HepG2 (cell line): Measurements from ENCODE around the gene FCGBP. TPM values are rescaled to one million over a fixed set of nuclear protein-coding genes. Genes with fewer than 3 reads are reported as not detected.

ENCODE experiments used
- ATAC-seq: fragments of 200-7000 bp; cut with Tn5 transposase; 3 replicates; pipeline ENCODE4 v1.9.1; 2020; ENCODE audit warnings: mild to moderate bottlenecking, moderate library complexity
- BruUV-seq: library from RNA; stranded (reverse); fragments of 400-500 nt; replicated peaks from 2 replicates; lab custom pipeline; 2021; lab: Mats Ljungman, UMichigan
- CTCF ChIA-PET: fragments of 300-600 bp; formaldehyde crosslinking; extraction: SDS; loops from one replicate; lab custom pipeline; 2021; ENCODE audit warnings: low total read pairs, inconsistent platforms, low intra/inter-chr PET ratio; lab: Yijun Ruan, JAX
- POLR2A ChIA-PET: fragments of 350-600 bp; sonication (Branson Sonifier 250); formaldehyde crosslinking; loops from one replicate; lab custom pipeline; 2020; ENCODE audit warnings: antibody characterized with exemption, inconsistent platforms; lab: Yijun Ruan, JAX
- DNase-seq: peaks from one replicate; pipeline ENCODE4 v3.0.0-alpha.2; 2015; ENCODE audit warnings: low spot score
- FAIRE-seq: peaks from 3 replicates; lab custom pipeline; 2011; peaks lifted over from hg19 to GRCh38; lab: Jason Lieb, UNC
- H2AFZ ChIP-seq: one replicate; pipeline ENCODE4 v1.6.1; 2011; ENCODE audit warnings: low read length, inconsistent platforms
- H3K27ac ChIP-seq: fragments of 300-600 bp; 3 replicates; pipeline ENCODE4 v1.8.0; 2011; ENCODE audit warnings: mixed run types, mild to moderate bottlenecking, mixed read lengths, low read length, inconsistent platforms; ENCODE audit not compliant: insufficient read depth; ENCODE audit errors: extremely low read length
- H3K27me3 ChIP-seq, 2 experiments: fragments of 200-600 bp in 1 of 2; 2 replicates in 1 of 2; 3 replicates in 1 of 2; pipeline versions ENCODE4 v1.6.0 to v1.8.0; 2011; ENCODE audit warnings: low read length in 2 of 2, mild to moderate bottlenecking in 2 of 2, moderate library complexity in 2 of 2, inconsistent platforms in 1 of 2; ENCODE audit not compliant: insufficient read depth in 2 of 2, control insufficient read depth in 1 of 2
- H3K36me3 ChIP-seq, 2 experiments: fragments of 200-600 bp in 1 of 2; replicated peaks in 1 of 2; 2 replicates in 1 of 2; 3 replicates in 1 of 2; pipeline versions ENCODE4 v1.5.1 to v1.8.0; 2011; ENCODE audit warnings: low read length in 2 of 2, inconsistent platforms in 1 of 2; ENCODE audit not compliant: insufficient read depth in 2 of 2, control insufficient read depth in 1 of 2
- H3K4me1 ChIP-seq: 2 replicates; pipeline ENCODE4 v1.5.1; 2012; ENCODE audit warnings: low read length, inconsistent platforms; ENCODE audit not compliant: insufficient read depth
- H3K4me2 ChIP-seq: 2 replicates; pipeline ENCODE4 v1.6.0; 2011; ENCODE audit warnings: low read depth, low read length, inconsistent platforms
- H3K4me3 ChIP-seq, 3 experiments: fragments of 200-600 bp in 1 of 3; sonication (generic), shearing (Covaris generic) in 1 of 3; replicated peaks in 1 of 3; 2 replicates each; pipeline ENCODE4 v1.5.1; 2011 to 2016; ENCODE audit warnings: low read length in 3 of 3, inconsistent platforms in 2 of 3, low read depth in 2 of 3, mild to moderate bottlenecking in 2 of 3, control low read depth in 1 of 3, mixed read lengths in 1 of 3; ENCODE audit not compliant: insufficient read depth in 1 of 3
- H3K79me2 ChIP-seq: one replicate; pipeline ENCODE4 v1.6.1; 2011; ENCODE audit warnings: low read length, inconsistent platforms; ENCODE audit not compliant: insufficient read depth
- H3K9ac ChIP-seq: 2 replicates; pipeline ENCODE4 v1.6.0; 2011; ENCODE audit warnings: mild to moderate bottlenecking, low read depth, low read length, inconsistent platforms; ENCODE audit not compliant: insufficient read depth
- H3K9me3 ChIP-seq: 2 replicates; pipeline ENCODE4 v1.5.1; 2012; ENCODE audit warnings: mild to moderate bottlenecking, low read length
- H4K20me1 ChIP-seq: 2 replicates; pipeline ENCODE4 v1.6.0; 2011; ENCODE audit warnings: inconsistent platforms, mild to moderate bottlenecking, low read length, moderate library complexity; ENCODE audit not compliant: insufficient read depth
- ADNP ChIP-seq: sonication (generic); formaldehyde crosslinking; IDR thresholded peaks from 2 replicates; pipeline ENCODE4 v1.4.0; 2020; ENCODE audit warnings: missing genetic modification reagents
- E2F1 ChIP-seq: sonication (generic); formaldehyde crosslinking; IDR thresholded peaks from 2 replicates; pipeline ENCODE4 v1.5.0; 2020; ENCODE audit warnings: missing genetic modification reagents
- ETV6 ChIP-seq: sonication (generic); formaldehyde crosslinking; conservative IDR thresholded peaks from 2 replicates; pipeline ENCODE4 v1.4.0; 2020; ENCODE audit warnings: missing genetic modification reagents
- FOSL2 ChIP-seq: sonication (generic); formaldehyde crosslinking; IDR thresholded peaks from 2 replicates; pipeline ENCODE4 v1.4.0; 2020; ENCODE audit warnings: missing genetic modification reagents
- MTERF4 ChIP-seq: sonication (generic); formaldehyde crosslinking; IDR thresholded peaks from 2 replicates; pipeline ENCODE4 v1.8.0; 2023; ENCODE audit warnings: mild to moderate bottlenecking, missing genetic modification reagents
- NCOR1 ChIP-seq: fragments of 200-600 bp; sonication (generic); IDR thresholded peaks from 2 replicates; pipeline ENCODE4 v1.7.0; 2017; ENCODE audit warnings: antibody characterized with exemption, low read length, borderline replicate concordance
- PAWR ChIP-seq: sonication (generic); formaldehyde crosslinking; IDR thresholded peaks from 2 replicates; pipeline ENCODE4 v1.4.0; 2020; ENCODE audit warnings: missing genetic modification reagents, mild to moderate bottlenecking, borderline replicate concordance
- SNAPC5 ChIP-seq: sonication (generic); formaldehyde crosslinking; IDR thresholded peaks from 2 replicates; pipeline ENCODE4 v1.8.1; 2023; ENCODE audit warnings: mild to moderate bottlenecking, missing genetic modification reagents, borderline replicate concordance
- TAF1 ChIP-seq: sonication (generic); formaldehyde crosslinking; IDR thresholded peaks from 2 replicates; pipeline ENCODE4 v1.4.0; 2020; ENCODE audit warnings: missing genetic modification reagents
- WIZ ChIP-seq: sonication (generic); formaldehyde crosslinking; IDR thresholded peaks from 2 replicates; pipeline ENCODE4 v1.5.1; 2020; ENCODE audit warnings: mild to moderate bottlenecking, missing genetic modification reagents
- ZBTB37 ChIP-seq: sonication (generic); formaldehyde crosslinking; IDR thresholded peaks from 2 replicates; pipeline ENCODE4 v1.4.0; 2020; ENCODE audit warnings: mild to moderate bottlenecking, missing genetic modification reagents
- ZMAT3 ChIP-seq: sonication (generic); formaldehyde crosslinking; conservative IDR thresholded peaks from 2 replicates; pipeline ENCODE4 v1.7.0; 2021; ENCODE audit warnings: missing genetic modification reagents
- ZNF572 ChIP-seq: sonication (generic); formaldehyde crosslinking; IDR thresholded peaks from 2 replicates; pipeline ENCODE4 v1.5.1; 2020; ENCODE audit warnings: mild to moderate bottlenecking, missing genetic modification reagents
- ZNF780A ChIP-seq: sonication (generic); formaldehyde crosslinking; IDR thresholded peaks from 2 replicates; pipeline ENCODE4 v1.8.0; 2022; ENCODE audit warnings: mild to moderate bottlenecking, missing genetic modification reagents, moderate library complexity
- WGBS: methylation state at CpG from one replicate; pipeline ENCODE4 v1.1.6; 2017; ENCODE audit warnings: low lambda C conversion rate; 5-methylcytosine and 5-hydroxymethylcytosine counted together
- in situ Hi-C: cut with HindIII; loops from 2 replicates; pipeline ENCODE4 v1.10.0; 2017; ENCODE audit warnings: low pct_unique_long_range_greater_than_20kb; ENCODE audit not compliant: extremely low pct_ligation_motif_present
- intact Hi-C: fragments of 100-400 bp; cut with micrococcal nuclease; formaldehyde crosslinking; loops from one replicate; pipeline ENCODE4 v1.10.0; 2022; ENCODE audit not compliant: unreplicated experiment
- polyA plus RNA-seq, 8 experiments: library from polyadenylated mRNA; depleted of rRNA in 3 of 8; stranded (reverse) in 7 of 8; unstranded in 1 of 8; fragments of >200 nt; fragmentation: Illumina TruSeq in 4 of 8; extraction: Trizol in 4 of 8; gene quantifications; 2 replicates each; pipeline versions ENCODE4 v1.2.1 to v1.2.3, GENCODE V29; 2011 to 2016; ENCODE audit warnings: low read depth in 4 of 8, missing spikeins in 1 of 8, mixed read lengths in 1 of 8; ENCODE audit not compliant: insufficient read depth in 1 of 8
- total RNA-seq, 5 experiments: library from RNA; depleted of rRNA; stranded (reverse); fragments of >200 nt; fragmentation: Illumina TruSeq; extraction: Trizol; gene quantifications; 2 replicates each; pipeline ENCODE4 v1.2.3, GENCODE V29; 2016; ENCODE audit warnings: low read depth in 1 of 5

The FCGBP gene
- total and polyA plus RNA-seq, 2 of the 13 experiments (the other 11 are each of a cell fraction or from before 2014, with no cell fraction given): 1.3 to 7.0 TPM

GRCh38 chr19:39951686-39952085 is 17.3 kb upstream of the FCGBP start:
- no peak for ATAC-seq
- Histone ChIP-seq H3K4me3 (no peak overlapping the region), H3K27me3 (no peaks in the 10 kb centered on the region), H3K36me3 (no peaks in the 10 kb centered on the region), H3K4me1 (peaks cover 2% of the 10 kb centered on the region), H4K20me1 (no peaks in the 10 kb centered on the region), H2AFZ (no peak overlapping the region), H3K9me3 (no peaks in the 10 kb centered on the region), H3K9ac (no peak overlapping the region), H3K27ac (no peak overlapping the region), H3K4me2 (no peak overlapping the region), H3K79me2 (no peaks in the 10 kb centered on the region)
- FAIRE-seq: no peak
- no peak for DNase-seq
- 29% methylated on average over 3 of the region's 3 CpGs for WGBS
- BruUV-seq: no TSS peak
- intact Hi-C loops (no loop called here), in situ Hi-C loops (no loop called here)
- TF ChIP-seq FOSL2 (CRISPR knock-in tag): peak; percentile 55; the same call in 1 of the 2 replicates
- TF ChIP-seq TAF1 (CRISPR knock-in tag): no peak
- CTCF ChIA-PET: no interaction called here
- POLR2A ChIA-PET: no interaction called here

GRCh38 chr19:39951065-39951650 is 16.7 kb upstream of the FCGBP start:
- POLR2A ChIA-PET: no interaction called here
- Histone ChIP-seq H3K36me3 (no peaks in the 10 kb centered on the region), H3K79me2 (no peaks in the 10 kb centered on the region), H2AFZ (no peak overlapping the region), H4K20me1 (no peaks in the 10 kb centered on the region), H3K9ac (no peak overlapping the region), H3K4me1 (peaks cover 7% of the 10 kb centered on the region), H3K4me3 (no peak overlapping the region), H3K27ac (no peak overlapping the region), H3K4me2 (no peak overlapping the region), H3K27me3 (no peaks in the 10 kb centered on the region), H3K9me3 (no peaks in the 10 kb centered on the region)
- BruUV-seq: no TSS peak
- FAIRE-seq (no peak), ATAC-seq (no peak), DNase-seq (no peak)
- CTCF ChIA-PET: no interaction called here
- WGBS: 53% methylated on average over 1 of the region's 2 CpGs
- intact Hi-C loops: no loop called here
- in situ Hi-C loops: no loop called here
- TF ChIP-seq ZBTB37 (CRISPR knock-in tag) (no peak), SNAPC5 (CRISPR knock-in tag) (no peak), ZNF572 (CRISPR knock-in tag) (no peak), PAWR (CRISPR knock-in tag) (no peak), MTERF4 (CRISPR knock-in tag) (no peak), NCOR1 (no peak), WIZ (no peak), ZMAT3 (CRISPR knock-in tag) (no peak), ADNP (no peak), ZNF780A (no peak), E2F1 (CRISPR knock-in tag) (no peak), ETV6 (CRISPR knock-in tag) (no peak)
